ENCODE results near the gene ATP6V1G1.

Gene ATP6V1G1

GRCh38 chr9:114643896-114644295 lies 56.3 kb downstream of the ATP6V1G1 start:
- TF ChIP-seq GATA3 (IDR thresholded peaks at IDR 0.05; ENCODE audit: low read depth, low read length) = no peak
- no peak for TF ChIP-seq GATA2 (IDR thresholded peaks at IDR 0.05; ENCODE audit: low read depth, low read length)

Measured in SH-SY5Y (cell line).